DOHH2 (cell line): ENCODE results near the gene IL1RAPL1.

ENCODE experiments used
- H3F3A ChIP-seq: fragments of 200-600 bp; sonication (generic), shearing (Covaris generic); 2 replicates; pipeline ENCODE4 v1.6.0; 2016; ENCODE audit warnings: antibody characterized with exemption, mild to moderate bottlenecking; ENCODE audit not compliant: control insufficient read depth, insufficient read depth
- H3K27ac ChIP-seq: fragments of 200-600 bp; sonication (generic); 2 replicates; pipeline ENCODE4 v1.5.1; 2014; ENCODE audit warnings: low read depth, mild to moderate bottlenecking, low read length, moderate library complexity
- H3K27me3 ChIP-seq: fragments of 200-600 bp; sonication (generic); 2 replicates; pipeline ENCODE4 v1.6.1; 2014; ENCODE audit warnings: mild to moderate bottlenecking, low read length, mixed read lengths; ENCODE audit not compliant: control insufficient read depth
- H3K36me3 ChIP-seq: fragments of 200-600 bp; sonication (generic); 2 replicates; pipeline ENCODE4 v1.6.1; 2014; ENCODE audit warnings: mild to moderate bottlenecking, low read length, moderate library complexity, mixed read lengths; ENCODE audit not compliant: control insufficient read depth
- H3K4me1 ChIP-seq: fragments of 200-600 bp; sonication (generic); 2 replicates; pipeline ENCODE4 v1.6.1; 2014; ENCODE audit warnings: mild to moderate bottlenecking, low read length, mixed read lengths; ENCODE audit not compliant: control insufficient read depth
- H3K4me2 ChIP-seq: fragments of 200-600 bp; sonication (generic); 2 replicates; pipeline ENCODE4 v1.6.0; 2014; ENCODE audit warnings: mild to moderate bottlenecking, low read length, moderate library complexity
- H3K4me3 ChIP-seq: fragments of 200-600 bp; sonication (generic); 2 replicates; pipeline ENCODE4 v1.5.1; 2014; ENCODE audit warnings: mild to moderate bottlenecking, low read length, mixed read lengths
- H3K79me2 ChIP-seq: fragments of 200-600 bp; sonication (generic); 2 replicates; pipeline ENCODE4 v1.6.1; 2014; ENCODE audit warnings: mild to moderate bottlenecking, low read length, mixed read lengths; ENCODE audit not compliant: control insufficient read depth
- H3K9me2 ChIP-seq: fragments of 200-600 bp; sonication (generic); replicated peaks from 2 replicates; pipeline ENCODE4 v1.6.1; 2014; ENCODE audit warnings: mild to moderate bottlenecking, low read length, mixed read lengths; ENCODE audit not compliant: control insufficient read depth
- H3K9me3 ChIP-seq: fragments of 200-600 bp; sonication (generic); 2 replicates; pipeline ENCODE4 v1.6.1; 2014; ENCODE audit warnings: antibody characterized with exemption, low read length, mixed read lengths; ENCODE audit not compliant: control insufficient read depth, insufficient read depth
- H4K20me1 ChIP-seq: fragments of 200-600 bp; sonication (generic); 2 replicates; pipeline ENCODE4 v1.6.0; 2014; ENCODE audit warnings: low read depth, mild to moderate bottlenecking, antibody characterized with exemption, low read length, moderate library complexity; ENCODE audit not compliant: control insufficient read depth, insufficient read depth
- EZH2phosphoT487 ChIP-seq: fragments of 200-600 bp; sonication (generic); IDR thresholded peaks from 2 replicates; pipeline ENCODE4 v1.6.1; 2017; ENCODE audit warnings: borderline replicate concordance, mild to moderate bottlenecking, antibody characterized with exemption, low read length, moderate library complexity, mixed read lengths
- TF ChIP-seq, protein P1 (sequence below): fragments of 200-600 bp; sonication (generic); IDR thresholded peaks from one replicate; pipeline ENCODE4 v1.5.1; 2014; ENCODE audit warnings: antibody characterized with exemption, mild to moderate bottlenecking, low read depth, low read length; ENCODE audit not compliant: poor library complexity, severe bottlenecking

IL1RAPL1 gene

DNA sequence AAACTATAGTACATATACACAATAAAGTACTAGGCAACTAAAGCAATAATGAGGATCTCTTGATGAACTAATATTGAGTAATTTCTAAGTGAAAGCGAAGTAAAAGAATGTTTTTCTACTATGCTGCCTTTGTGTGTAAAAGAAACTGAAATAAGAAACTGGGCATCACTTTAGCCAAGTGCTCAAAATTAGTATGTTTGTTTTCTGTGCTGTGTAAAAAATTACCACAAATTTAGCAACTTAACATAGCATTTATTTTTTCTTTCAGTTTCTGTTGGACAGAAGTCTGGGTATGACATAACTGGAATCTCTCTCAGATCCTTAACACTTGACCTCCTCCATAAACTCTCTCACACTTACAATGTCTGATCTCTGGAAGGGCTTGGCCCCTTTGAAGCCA is 941.0 kb downstream of the IL1RAPL1 start:
- no peaks in the 10 kb centered on the region for H3F3A ChIP-seq
- no peaks in the 10 kb centered on the region for H3K9me2 ChIP-seq
- H3K4me2 ChIP-seq: no peak overlapping the region
- H4K20me1 ChIP-seq: no peaks in the 10 kb centered on the region
- H3K27me3 ChIP-seq: no peaks in the 10 kb centered on the region
- no peaks in the 10 kb centered on the region for H3K79me2 ChIP-seq
- H3K4me1 ChIP-seq: no peaks in the 10 kb centered on the region
- TF ChIP-seq EZH2phosphoT487: no peak
- TF ChIP-seq, protein P1, sequence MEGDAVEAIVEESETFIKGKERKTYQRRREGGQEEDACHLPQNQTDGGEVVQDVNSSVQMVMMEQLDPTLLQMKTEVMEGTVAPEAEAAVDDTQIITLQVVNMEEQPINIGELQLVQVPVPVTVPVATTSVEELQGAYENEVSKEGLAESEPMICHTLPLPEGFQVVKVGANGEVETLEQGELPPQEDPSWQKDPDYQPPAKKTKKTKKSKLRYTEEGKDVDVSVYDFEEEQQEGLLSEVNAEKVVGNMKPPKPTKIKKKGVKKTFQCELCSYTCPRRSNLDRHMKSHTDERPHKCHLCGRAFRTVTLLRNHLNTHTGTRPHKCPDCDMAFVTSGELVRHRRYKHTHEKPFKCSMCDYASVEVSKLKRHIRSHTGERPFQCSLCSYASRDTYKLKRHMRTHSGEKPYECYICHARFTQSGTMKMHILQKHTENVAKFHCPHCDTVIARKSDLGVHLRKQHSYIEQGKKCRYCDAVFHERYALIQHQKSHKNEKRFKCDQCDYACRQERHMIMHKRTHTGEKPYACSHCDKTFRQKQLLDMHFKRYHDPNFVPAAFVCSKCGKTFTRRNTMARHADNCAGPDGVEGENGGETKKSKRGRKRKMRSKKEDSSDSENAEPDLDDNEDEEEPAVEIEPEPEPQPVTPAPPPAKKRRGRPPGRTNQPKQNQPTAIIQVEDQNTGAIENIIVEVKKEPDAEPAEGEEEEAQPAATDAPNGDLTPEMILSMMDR: no peak
- H3K36me3 ChIP-seq: no peaks in the 10 kb centered on the region
- H3K4me3 ChIP-seq: no peak overlapping the region
- H3K9me3 ChIP-seq: no peaks in the 10 kb centered on the region
- no peak overlapping the region for H3K27ac ChIP-seq

GRCh38 chrX:29530501-29530900 is 943.3 kb downstream of the IL1RAPL1 start:
- H3K36me3 ChIP-seq: no peaks in the 10 kb centered on the region
- H3K9me3 ChIP-seq: no peaks in the 10 kb centered on the region
- no peaks in the 10 kb centered on the region for H3F3A ChIP-seq
- H3K4me3 ChIP-seq: no peak overlapping the region
- no peaks in the 10 kb centered on the region for H3K79me2 ChIP-seq
- H3K4me1 ChIP-seq: no peaks in the 10 kb centered on the region
- H3K4me2 ChIP-seq: no peak overlapping the region
- no peaks in the 10 kb centered on the region for H4K20me1 ChIP-seq
- H3K9me2 ChIP-seq: no peaks in the 10 kb centered on the region
- TF ChIP-seq EZH2phosphoT487: no peak
- TF ChIP-seq, protein P1: no peak
- no peaks in the 10 kb centered on the region for H3K27me3 ChIP-seq
- H3K27ac ChIP-seq: no peak overlapping the region

- Histone ChIP-seq H3K4me3 (no peak overlapping the region), H4K20me1 (no peaks in the 10 kb centered on the region), H3K9me3 (no peaks in the 10 kb centered on the region), H3F3A (no peaks in the 10 kb centered on the region), H3K4me2 (no peak overlapping the region), H3K4me1 (no peaks in the 10 kb centered on the region), H3K27ac (no peak overlapping the region), H3K36me3 (no peaks in the 10 kb centered on the region), H3K9me2 (no peaks in the 10 kb centered on the region), H3K27me3 (no peaks in the 10 kb centered on the region), H3K79me2 (no peaks in the 10 kb centered on the region)
- TF ChIP-seq, protein P1: no peak
- no peak for TF ChIP-seq EZH2phosphoT487
These were observed 944.1 kb downstream of the IL1RAPL1 start for GRCh38 chrX:29531336-29531735.
